ENCODE measurements around the gene ZNF547. TPM values are rescaled to one million over a fixed set of nuclear protein-coding genes. Genes with fewer than 3 reads are reported as not detected.
A peak's percentile ranks its signal among the peaks of the same experiment; 100 is the strongest.

Gene ZNF547
- 4.8 TPM for total RNA-seq (ENCODE audit: unreplicated experiment)
- long read RNA-seq, partial matches to known transcripts: 0 of 2 reads
- long read RNA-seq, other reads (novel, unspliced or antisense): 0 of 2 reads

GRCh38 chr19:57362997-57363687 is at the start of gene ZNF547, which contains the start of gene TRAPPC2B:
ZNF547 (plus strand) TSS chr19:57363551; CDS start chr19:57368556, 5,005 bp downstream.
TRAPPC2B (plus strand) TSS chr19:57363551; CDS start chr19:57364834, 1,283 bp downstream.
- no peak for TF ChIP-seq CTCF (IDR thresholded peaks at IDR 0.05; ENCODE audit: unreplicated experiment)
- DNase-seq (ENCODE audit: low spot score): peak; percentile 98
- H3K27ac Mint-ChIP-seq (ENCODE audit: unreplicated experiment): peak within 1 kb of the TSS; percentile 96
- H3K4me3 Mint-ChIP-seq (ENCODE audit: unreplicated experiment): peak within 1 kb of the TSS; percentile 97
- H3K27me3 Mint-ChIP-seq (ENCODE audit: unreplicated experiment): peaks cover 7% of the 10 kb centered on the region
- peaks cover 20% of the 10 kb centered on the region for H3K36me3 Mint-ChIP-seq (ENCODE audit: low read depth, unreplicated experiment)
- no peaks in the 10 kb centered on the region for H3K9me3 Mint-ChIP-seq (ENCODE audit: unreplicated experiment)
- H3K4me1 Mint-ChIP-seq (ENCODE audit: unreplicated experiment): peaks cover 11% of the 10 kb centered on the region

GRCh38 chr19:57314146-57314545 is 49.2 kb upstream of the ZNF547 start:
- no peaks in the 10 kb centered on the region for H3K27me3 Mint-ChIP-seq (ENCODE audit: unreplicated experiment)
- no peak overlapping the region for H3K27ac Mint-ChIP-seq (ENCODE audit: unreplicated experiment)
- H3K4me3 Mint-ChIP-seq (ENCODE audit: unreplicated experiment): no peak overlapping the region
- DNase-seq (ENCODE audit: low spot score): no peak
- no peak for TF ChIP-seq CTCF (IDR thresholded peaks at IDR 0.05; ENCODE audit: unreplicated experiment)
- no peaks in the 10 kb centered on the region for H3K4me1 Mint-ChIP-seq (ENCODE audit: unreplicated experiment)
- no peaks in the 10 kb centered on the region for H3K36me3 Mint-ChIP-seq (ENCODE audit: low read depth, unreplicated experiment)
- H3K9me3 Mint-ChIP-seq (ENCODE audit: unreplicated experiment): no peaks in the 10 kb centered on the region

DNA sequence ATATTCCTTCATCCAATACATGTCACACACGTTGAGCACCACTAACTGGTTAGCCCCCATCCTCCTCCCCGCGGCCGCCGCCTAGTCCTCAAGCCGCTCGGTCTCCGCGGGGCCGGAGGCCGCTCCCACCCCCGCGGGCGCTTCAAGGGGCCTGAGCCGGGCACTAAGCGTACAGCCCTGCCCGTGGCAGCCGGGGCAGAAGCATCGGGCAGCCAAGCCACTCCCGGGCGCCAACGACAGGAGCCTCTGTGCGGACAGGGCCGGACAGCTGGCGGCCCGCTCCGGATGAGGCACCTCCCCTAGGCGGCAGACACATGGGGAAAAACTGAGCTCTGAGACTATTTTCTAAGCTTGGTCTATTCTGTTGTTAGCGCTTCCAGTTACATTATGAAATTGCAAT is 45.8 kb upstream of the ZNF547 start:
- no peak for TF ChIP-seq CTCF (IDR thresholded peaks at IDR 0.05; ENCODE audit: unreplicated experiment)
- Mint-ChIP-seq H3K36me3 (ENCODE audit: low read depth, unreplicated experiment) (peaks cover under 1% of the 10 kb centered on the region), H3K9me3 (ENCODE audit: unreplicated experiment) (no peaks in the 10 kb centered on the region), H3K27ac (ENCODE audit: unreplicated experiment) (no peak overlapping the region), H3K27me3 (ENCODE audit: unreplicated experiment) (peaks cover 5% of the 10 kb centered on the region), H3K4me1 (ENCODE audit: unreplicated experiment) (peaks cover 15% of the 10 kb centered on the region), H3K4me3 (ENCODE audit: unreplicated experiment) (no peak overlapping the region)
- DNase-seq (ENCODE audit: low spot score): peak; percentile 22

- TF ChIP-seq CTCF (IDR thresholded peaks at IDR 0.05; ENCODE audit: unreplicated experiment): no peak
- Mint-ChIP-seq H3K4me3 (ENCODE audit: unreplicated experiment) (peak overlapping the region; percentile 96), H3K9me3 (ENCODE audit: unreplicated experiment) (no peaks in the 10 kb centered on the region), H3K36me3 (ENCODE audit: low read depth, unreplicated experiment) (peaks cover 12% of the 10 kb centered on the region), H3K27ac (ENCODE audit: unreplicated experiment) (peak overlapping the region; percentile 94), H3K27me3 (ENCODE audit: unreplicated experiment) (peaks cover 9% of the 10 kb centered on the region), H3K4me1 (ENCODE audit: unreplicated experiment) (peaks cover 19% of the 10 kb centered on the region)
- no peak for DNase-seq (ENCODE audit: low spot score)
These were observed 43.5 kb upstream of the ZNF547 start for GRCh38 chr19:57319869-57320179.

All from endothelial cell (in vitro differentiated cells).